HepG2 (cell line): ENCODE data around the gene DUSP2. TPM values are rescaled to one million over a fixed set of nuclear protein-coding genes. Genes with fewer than 3 reads are reported as not detected.

Experiments used
- ATAC-seq: fragments of 200-7000 bp; cut with Tn5 transposase; 3 replicates; pipeline ENCODE4 v1.9.1; 2020; ENCODE audit warnings: mild to moderate bottlenecking, moderate library complexity
- BruUV-seq: library from RNA; stranded (reverse); fragments of 400-500 nt; replicated peaks from 2 replicates; lab custom pipeline; 2021; lab: Mats Ljungman, UMichigan
- CTCF ChIA-PET: fragments of 300-600 bp; formaldehyde crosslinking; extraction: SDS; loops from one replicate; lab custom pipeline; 2021; ENCODE audit warnings: low total read pairs, inconsistent platforms, low intra/inter-chr PET ratio; lab: Yijun Ruan, JAX
- POLR2A ChIA-PET: fragments of 350-600 bp; sonication (Branson Sonifier 250); formaldehyde crosslinking; loops from one replicate; lab custom pipeline; 2020; ENCODE audit warnings: antibody characterized with exemption, inconsistent platforms; lab: Yijun Ruan, JAX
- DNase-seq: peaks from one replicate; pipeline ENCODE4 v3.0.0-alpha.2; 2015; ENCODE audit warnings: low spot score
- FAIRE-seq: peaks from 3 replicates; lab custom pipeline; 2011; peaks lifted over from hg19 to GRCh38; lab: Jason Lieb, UNC
- H2AFZ ChIP-seq: one replicate; pipeline ENCODE4 v1.6.1; 2011; ENCODE audit warnings: low read length, inconsistent platforms
- H3K27ac ChIP-seq: fragments of 300-600 bp; 3 replicates; pipeline ENCODE4 v1.8.0; 2011; ENCODE audit warnings: mixed run types, mild to moderate bottlenecking, mixed read lengths, low read length, inconsistent platforms; ENCODE audit not compliant: insufficient read depth; ENCODE audit errors: extremely low read length
- H3K27me3 ChIP-seq, 2 experiments: fragments of 200-600 bp in 1 of 2; 2 replicates in 1 of 2; 3 replicates in 1 of 2; pipeline versions ENCODE4 v1.6.0 to v1.8.0; 2011; ENCODE audit warnings: low read length in 2 of 2, mild to moderate bottlenecking in 2 of 2, moderate library complexity in 2 of 2, inconsistent platforms in 1 of 2; ENCODE audit not compliant: insufficient read depth in 2 of 2, control insufficient read depth in 1 of 2
- H3K36me3 ChIP-seq, 2 experiments: fragments of 200-600 bp in 1 of 2; replicated peaks in 1 of 2; 2 replicates in 1 of 2; 3 replicates in 1 of 2; pipeline versions ENCODE4 v1.5.1 to v1.8.0; 2011; ENCODE audit warnings: low read length in 2 of 2, inconsistent platforms in 1 of 2; ENCODE audit not compliant: insufficient read depth in 2 of 2, control insufficient read depth in 1 of 2
- H3K4me1 ChIP-seq: 2 replicates; pipeline ENCODE4 v1.5.1; 2012; ENCODE audit warnings: low read length, inconsistent platforms; ENCODE audit not compliant: insufficient read depth
- H3K4me2 ChIP-seq: 2 replicates; pipeline ENCODE4 v1.6.0; 2011; ENCODE audit warnings: low read depth, low read length, inconsistent platforms
- H3K4me3 ChIP-seq, 3 experiments: fragments of 200-600 bp in 1 of 3; sonication (generic), shearing (Covaris generic) in 1 of 3; replicated peaks in 1 of 3; 2 replicates each; pipeline ENCODE4 v1.5.1; 2011 to 2016; ENCODE audit warnings: low read length in 3 of 3, inconsistent platforms in 2 of 3, low read depth in 2 of 3, mild to moderate bottlenecking in 2 of 3, control low read depth in 1 of 3, mixed read lengths in 1 of 3; ENCODE audit not compliant: insufficient read depth in 1 of 3
- H3K79me2 ChIP-seq: one replicate; pipeline ENCODE4 v1.6.1; 2011; ENCODE audit warnings: low read length, inconsistent platforms; ENCODE audit not compliant: insufficient read depth
- H3K9ac ChIP-seq: 2 replicates; pipeline ENCODE4 v1.6.0; 2011; ENCODE audit warnings: mild to moderate bottlenecking, low read depth, low read length, inconsistent platforms; ENCODE audit not compliant: insufficient read depth
- H3K9me3 ChIP-seq: 2 replicates; pipeline ENCODE4 v1.5.1; 2012; ENCODE audit warnings: mild to moderate bottlenecking, low read length
- H4K20me1 ChIP-seq: 2 replicates; pipeline ENCODE4 v1.6.0; 2011; ENCODE audit warnings: inconsistent platforms, mild to moderate bottlenecking, low read length, moderate library complexity; ENCODE audit not compliant: insufficient read depth
- ELF4 ChIP-seq: sonication (generic); formaldehyde crosslinking; IDR thresholded peaks from 2 replicates; pipeline ENCODE4 v1.5.0; 2020; ENCODE audit warnings: missing genetic modification reagents, mild to moderate bottlenecking, moderate library complexity, borderline replicate concordance
- RBFOX2 ChIP-seq: fragments of 200-400 bp; formaldehyde crosslinking; IDR thresholded peaks from 2 replicates; pipeline ENCODE4 v1.6.1; 2017; ENCODE audit warnings: low read depth, mild to moderate bottlenecking, low read length
- TRIM24 ChIP-seq: sonication (generic); formaldehyde crosslinking; IDR thresholded peaks from 2 replicates; pipeline ENCODE4 v1.8.0; 2022; ENCODE audit warnings: mild to moderate bottlenecking, missing genetic modification reagents
- ZNF230 ChIP-seq: sonication (generic); formaldehyde crosslinking; IDR thresholded peaks from 2 replicates; pipeline ENCODE4 v1.4.0; 2020; ENCODE audit warnings: mild to moderate bottlenecking, missing genetic modification reagents
- ZNF552 ChIP-seq: sonication (generic); formaldehyde crosslinking; IDR thresholded peaks from 2 replicates; pipeline ENCODE4 v1.9.0; 2022; ENCODE audit warnings: missing genetic modification reagents, mild to moderate bottlenecking, borderline replicate concordance
- ZNF790 ChIP-seq: sonication (generic); formaldehyde crosslinking; IDR thresholded peaks from 2 replicates; pipeline ENCODE4 v1.8.0; 2022; ENCODE audit warnings: missing genetic modification reagents, mild to moderate bottlenecking, borderline replicate concordance
- WGBS: methylation state at CpG from one replicate; pipeline ENCODE4 v1.1.6; 2017; ENCODE audit warnings: low lambda C conversion rate; 5-methylcytosine and 5-hydroxymethylcytosine counted together
- in situ Hi-C: cut with HindIII; loops from 2 replicates; pipeline ENCODE4 v1.10.0; 2017; ENCODE audit warnings: low pct_unique_long_range_greater_than_20kb; ENCODE audit not compliant: extremely low pct_ligation_motif_present
- intact Hi-C: fragments of 100-400 bp; cut with micrococcal nuclease; formaldehyde crosslinking; loops from one replicate; pipeline ENCODE4 v1.10.0; 2022; ENCODE audit not compliant: unreplicated experiment
- polyA plus RNA-seq, 8 experiments: library from polyadenylated mRNA; depleted of rRNA in 3 of 8; stranded (reverse) in 7 of 8; unstranded in 1 of 8; fragments of >200 nt; fragmentation: Illumina TruSeq in 4 of 8; extraction: Trizol in 4 of 8; gene quantifications; 2 replicates each; pipeline versions ENCODE4 v1.2.1 to v1.2.3, GENCODE V29; 2011 to 2016; ENCODE audit warnings: low read depth in 4 of 8, missing spikeins in 1 of 8, mixed read lengths in 1 of 8; ENCODE audit not compliant: insufficient read depth in 1 of 8
- total RNA-seq, 5 experiments: library from RNA; depleted of rRNA; stranded (reverse); fragments of >200 nt; fragmentation: Illumina TruSeq; extraction: Trizol; gene quantifications; 2 replicates each; pipeline ENCODE4 v1.2.3, GENCODE V29; 2016; ENCODE audit warnings: low read depth in 1 of 5
- TF ChIP-seq, protein P1 (sequence below): sonication (generic); formaldehyde crosslinking; IDR thresholded peaks from 2 replicates; pipeline ENCODE4 v1.9.0; 2022; ENCODE audit warnings: low read depth, missing genetic modification reagents
- TF ChIP-seq, protein P2 (sequence below): sonication (generic); formaldehyde crosslinking; IDR thresholded peaks from 2 replicates; pipeline ENCODE4 v1.4.0; 2020; ENCODE audit warnings: missing genetic modification reagents
- TF ChIP-seq, protein P3 (sequence below): sonication (generic); formaldehyde crosslinking; IDR thresholded peaks from 2 replicates; pipeline ENCODE4 v1.8.0; 2022; ENCODE audit warnings: mild to moderate bottlenecking, missing genetic modification reagents; ENCODE audit not compliant: insufficient replicate concordance
- TF ChIP-seq, protein P4 (sequence below): sonication (generic); formaldehyde crosslinking; IDR thresholded peaks from 2 replicates; pipeline ENCODE4 v1.4.0; 2020; ENCODE audit warnings: missing genetic modification reagents

The DUSP2 gene
- total and polyA plus RNA-seq, 2 of the 13 experiments (the other 11 are each of a cell fraction or from before 2014, with no cell fraction given): not detected

DNA sequence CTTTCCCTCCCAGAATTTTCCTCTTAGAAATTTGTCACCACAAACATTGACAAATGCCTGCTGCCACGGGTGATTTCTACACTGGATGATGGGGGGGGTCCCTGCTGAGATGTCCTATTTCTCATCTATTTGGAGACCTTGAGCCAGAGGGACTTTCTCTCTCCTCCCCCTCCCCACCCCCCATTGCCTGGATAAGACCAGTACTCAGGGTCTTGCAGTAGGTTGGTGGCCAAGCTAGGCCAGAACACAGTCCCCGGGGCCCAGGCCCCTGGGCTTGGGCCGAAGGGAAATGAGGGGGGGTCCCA is 560 bp upstream of the DUSP2 start:
- Histone ChIP-seq H3K9me3 (no peaks in the 10 kb centered on the region), H3K36me3 (no peaks in the 10 kb centered on the region), H3K4me1 (peaks cover 15% of the 10 kb centered on the region), H3K27ac (no peak overlapping the region), H4K20me1 (no peaks in the 10 kb centered on the region), H3K4me3 (no peak overlapping the region), H3K27me3 (peaks cover 16 to 72% of the 10 kb centered on the region in 2 experiments; a peak in 4 of 5 replicates), H3K4me2 (no peak overlapping the region), H2AFZ (no peak overlapping the region), H3K79me2 (no peaks in the 10 kb centered on the region), H3K9ac (no peak overlapping the region)
- FAIRE-seq: no peak
- ChIA-PET POLR2A (no interaction called here), CTCF (no interaction called here)
- no TSS peak for BruUV-seq
- in situ Hi-C loops (loop anchor here (25.0 kb wide), 1 partner anchor 367 kb away; the partner anchor contains the start of gene NEURL3), intact Hi-C loops (no loop called here)
- no peak for DNase-seq
- TF ChIP-seq, protein P1, sequence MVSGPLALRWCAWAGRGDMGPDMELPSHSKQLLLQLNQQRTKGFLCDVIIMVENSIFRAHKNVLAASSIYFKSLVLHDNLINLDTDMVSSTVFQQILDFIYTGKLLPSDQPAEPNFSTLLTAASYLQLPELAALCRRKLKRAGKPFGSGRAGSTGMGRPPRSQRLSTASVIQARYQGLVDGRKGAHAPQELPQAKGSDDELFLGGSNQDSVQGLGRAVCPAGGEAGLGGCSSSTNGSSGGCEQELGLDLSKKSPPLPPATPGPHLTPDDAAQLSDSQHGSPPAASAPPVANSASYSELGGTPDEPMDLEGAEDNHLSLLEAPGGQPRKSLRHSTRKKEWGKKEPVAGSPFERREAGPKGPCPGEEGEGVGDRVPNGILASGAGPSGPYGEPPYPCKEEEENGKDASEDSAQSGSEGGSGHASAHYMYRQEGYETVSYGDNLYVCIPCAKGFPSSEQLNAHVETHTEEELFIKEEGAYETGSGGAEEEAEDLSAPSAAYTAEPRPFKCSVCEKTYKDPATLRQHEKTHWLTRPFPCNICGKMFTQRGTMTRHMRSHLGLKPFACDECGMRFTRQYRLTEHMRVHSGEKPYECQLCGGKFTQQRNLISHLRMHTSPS (CRISPR knock-in tag): no peak
- TF ChIP-seq, protein P2, sequence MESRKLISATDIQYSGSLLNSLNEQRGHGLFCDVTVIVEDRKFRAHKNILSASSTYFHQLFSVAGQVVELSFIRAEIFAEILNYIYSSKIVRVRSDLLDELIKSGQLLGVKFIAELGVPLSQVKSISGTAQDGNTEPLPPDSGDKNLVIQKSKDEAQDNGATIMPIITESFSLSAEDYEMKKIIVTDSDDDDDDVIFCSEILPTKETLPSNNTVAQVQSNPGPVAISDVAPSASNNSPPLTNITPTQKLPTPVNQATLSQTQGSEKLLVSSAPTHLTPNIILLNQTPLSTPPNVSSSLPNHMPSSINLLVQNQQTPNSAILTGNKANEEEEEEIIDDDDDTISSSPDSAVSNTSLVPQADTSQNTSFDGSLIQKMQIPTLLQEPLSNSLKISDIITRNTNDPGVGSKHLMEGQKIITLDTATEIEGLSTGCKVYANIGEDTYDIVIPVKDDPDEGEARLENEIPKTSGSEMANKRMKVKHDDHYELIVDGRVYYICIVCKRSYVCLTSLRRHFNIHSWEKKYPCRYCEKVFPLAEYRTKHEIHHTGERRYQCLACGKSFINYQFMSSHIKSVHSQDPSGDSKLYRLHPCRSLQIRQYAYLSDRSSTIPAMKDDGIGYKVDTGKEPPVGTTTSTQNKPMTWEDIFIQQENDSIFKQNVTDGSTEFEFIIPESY (CRISPR knock-in tag): no peak
- TF ChIP-seq ZNF552: no peak
- 22% methylated on average over 3 of the region's 3 CpGs for WGBS
- no peak for ATAC-seq

DNA sequence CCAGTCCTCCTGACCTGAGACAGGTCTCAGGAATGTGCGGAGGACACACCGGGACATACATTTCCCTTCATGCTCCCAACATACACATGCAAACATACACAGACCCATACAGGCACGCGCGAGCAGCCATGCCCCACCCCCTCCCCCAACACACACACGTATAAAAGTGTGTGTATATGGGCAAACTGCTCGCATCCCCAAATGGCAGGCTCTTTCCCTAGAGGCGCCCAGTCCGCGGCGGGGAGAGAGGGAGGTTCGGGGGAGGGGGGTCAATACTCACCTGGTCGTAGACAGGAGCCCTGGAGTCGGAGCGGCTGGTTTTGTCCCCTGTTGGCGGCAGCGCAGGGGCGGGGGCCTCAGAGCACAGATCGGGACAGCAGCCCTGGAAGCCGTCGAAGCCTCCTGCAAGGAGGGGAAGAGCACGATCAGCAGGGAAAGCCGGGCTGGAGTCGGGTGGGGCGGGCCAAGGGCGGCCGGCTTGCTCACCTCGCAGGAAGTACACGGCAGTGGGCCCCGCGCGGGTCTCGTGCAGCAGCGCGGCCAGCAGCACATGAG is 682 bp downstream of the DUSP2 start:
- no peaks in the 10 kb centered on the region for H3K36me3 ChIP-seq
- H3K9ac ChIP-seq: no peak overlapping the region
- ChIA-PET CTCF (no interaction called here), POLR2A (no interaction called here)
- H4K20me1 ChIP-seq: no peaks in the 10 kb centered on the region
- no peaks in the 10 kb centered on the region for H3K9me3 ChIP-seq
- ATAC-seq (no peak), DNase-seq (no peak), FAIRE-seq (no peak)
- no peak overlapping the region for H2AFZ ChIP-seq
- no peaks in the 10 kb centered on the region for H3K79me2 ChIP-seq
- WGBS: 82% methylated on average over 33 of the region's 35 CpGs
- H3K4me2 ChIP-seq: no peak overlapping the region
- in situ Hi-C loops (loop anchor here (5.0 to 25.0 kb wide), 2 partner anchors 118 to 368 kb away; partner anchors contain the start of gene NEURL3), intact Hi-C loops (no loop called here)
- H3K4me1 ChIP-seq: peaks cover 15% of the 10 kb centered on the region
- no TSS peak for BruUV-seq
- peaks cover 9 to 62% of the 10 kb centered on the region in 2 experiments; a peak in 4 of 5 replicates for H3K27me3 ChIP-seq
- H3K27ac ChIP-seq: no peak overlapping the region
- no peak overlapping the region for H3K4me3 ChIP-seq
- TF ChIP-seq ZNF790 (CRISPR knock-in tag) (no peak), RBFOX2 (no peak), TRIM24 (no peak), ELF4 (CRISPR knock-in tag) (no peak), ZNF230 (CRISPR knock-in tag) (no peak)
- TF ChIP-seq, protein P3, sequence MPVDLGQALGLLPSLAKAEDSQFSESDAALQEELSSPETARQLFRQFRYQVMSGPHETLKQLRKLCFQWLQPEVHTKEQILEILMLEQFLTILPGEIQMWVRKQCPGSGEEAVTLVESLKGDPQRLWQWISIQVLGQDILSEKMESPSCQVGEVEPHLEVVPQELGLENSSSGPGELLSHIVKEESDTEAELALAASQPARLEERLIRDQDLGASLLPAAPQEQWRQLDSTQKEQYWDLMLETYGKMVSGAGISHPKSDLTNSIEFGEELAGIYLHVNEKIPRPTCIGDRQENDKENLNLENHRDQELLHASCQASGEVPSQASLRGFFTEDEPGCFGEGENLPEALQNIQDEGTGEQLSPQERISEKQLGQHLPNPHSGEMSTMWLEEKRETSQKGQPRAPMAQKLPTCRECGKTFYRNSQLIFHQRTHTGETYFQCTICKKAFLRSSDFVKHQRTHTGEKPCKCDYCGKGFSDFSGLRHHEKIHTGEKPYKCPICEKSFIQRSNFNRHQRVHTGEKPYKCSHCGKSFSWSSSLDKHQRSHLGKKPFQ (CRISPR knock-in tag): no peak
- TF ChIP-seq, protein P4, sequence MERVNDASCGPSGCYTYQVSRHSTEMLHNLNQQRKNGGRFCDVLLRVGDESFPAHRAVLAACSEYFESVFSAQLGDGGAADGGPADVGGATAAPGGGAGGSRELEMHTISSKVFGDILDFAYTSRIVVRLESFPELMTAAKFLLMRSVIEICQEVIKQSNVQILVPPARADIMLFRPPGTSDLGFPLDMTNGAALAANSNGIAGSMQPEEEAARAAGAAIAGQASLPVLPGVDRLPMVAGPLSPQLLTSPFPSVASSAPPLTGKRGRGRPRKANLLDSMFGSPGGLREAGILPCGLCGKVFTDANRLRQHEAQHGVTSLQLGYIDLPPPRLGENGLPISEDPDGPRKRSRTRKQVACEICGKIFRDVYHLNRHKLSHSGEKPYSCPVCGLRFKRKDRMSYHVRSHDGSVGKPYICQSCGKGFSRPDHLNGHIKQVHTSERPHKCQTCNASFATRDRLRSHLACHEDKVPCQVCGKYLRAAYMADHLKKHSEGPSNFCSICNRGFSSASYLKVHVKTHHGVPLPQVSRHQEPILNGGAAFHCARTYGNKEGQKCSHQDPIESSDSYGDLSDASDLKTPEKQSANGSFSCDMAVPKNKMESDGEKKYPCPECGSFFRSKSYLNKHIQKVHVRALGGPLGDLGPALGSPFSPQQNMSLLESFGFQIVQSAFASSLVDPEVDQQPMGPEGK: no peak
